HG02981 (cell line): ENCODE data around the gene ATP12A.

Source experiments
- ATAC-seq: cut with Tn5 transposase; IDR thresholded peaks from one replicate; pipeline ENCODE4 v1.9.1; 2021; ENCODE audit warnings: mild to moderate bottlenecking, moderate library complexity; ENCODE audit not compliant: unreplicated experiment

ATP12A gene

DNA sequence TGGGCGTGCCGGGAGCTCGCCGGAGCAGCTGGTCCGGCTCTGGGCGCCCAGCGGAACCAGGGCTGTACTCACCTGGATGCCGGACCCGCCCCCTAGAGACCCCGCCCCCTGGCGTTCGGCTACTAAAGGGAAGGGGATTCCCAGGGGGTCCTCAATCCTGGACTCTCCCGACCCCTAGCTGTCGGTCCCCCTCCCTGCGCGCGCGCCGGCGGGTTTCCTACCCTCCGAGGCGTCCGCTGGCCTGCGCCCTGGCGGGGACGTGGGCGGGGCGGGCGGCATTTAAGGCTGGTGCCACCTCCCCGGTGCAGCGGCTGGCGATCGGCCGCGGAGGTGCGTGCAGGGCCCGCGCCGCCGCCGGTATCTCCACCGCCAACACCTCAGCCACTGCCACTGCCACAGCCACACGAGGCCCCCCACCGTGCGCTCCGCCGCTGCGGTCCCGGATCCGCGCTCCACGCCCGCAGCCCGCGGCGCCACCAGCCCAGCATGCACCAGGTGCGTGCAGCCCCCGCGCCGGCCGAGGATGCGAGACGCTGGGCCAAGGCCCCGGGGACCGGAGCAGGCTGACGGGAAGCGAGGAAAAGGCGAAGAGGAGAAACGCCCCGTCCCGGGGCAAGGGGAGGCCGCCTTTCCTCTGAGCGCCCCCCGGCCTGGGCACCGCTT, at the start of gene ATP12A:
ATP12A (plus strand) TSS at position 151 of the 663 bp plus-strand sequence; CDS start at position 487, 336 bp downstream.
- no peak for ATAC-seq

- no peak for ATAC-seq
These were observed 49.2 kb upstream of the ATP12A start for GRCh38 chr13:24630851-24631620.

GRCh38 chr13:24631922-24632321, 48.3 kb upstream of the ATP12A start:
- ATAC-seq: no peak

DNA sequence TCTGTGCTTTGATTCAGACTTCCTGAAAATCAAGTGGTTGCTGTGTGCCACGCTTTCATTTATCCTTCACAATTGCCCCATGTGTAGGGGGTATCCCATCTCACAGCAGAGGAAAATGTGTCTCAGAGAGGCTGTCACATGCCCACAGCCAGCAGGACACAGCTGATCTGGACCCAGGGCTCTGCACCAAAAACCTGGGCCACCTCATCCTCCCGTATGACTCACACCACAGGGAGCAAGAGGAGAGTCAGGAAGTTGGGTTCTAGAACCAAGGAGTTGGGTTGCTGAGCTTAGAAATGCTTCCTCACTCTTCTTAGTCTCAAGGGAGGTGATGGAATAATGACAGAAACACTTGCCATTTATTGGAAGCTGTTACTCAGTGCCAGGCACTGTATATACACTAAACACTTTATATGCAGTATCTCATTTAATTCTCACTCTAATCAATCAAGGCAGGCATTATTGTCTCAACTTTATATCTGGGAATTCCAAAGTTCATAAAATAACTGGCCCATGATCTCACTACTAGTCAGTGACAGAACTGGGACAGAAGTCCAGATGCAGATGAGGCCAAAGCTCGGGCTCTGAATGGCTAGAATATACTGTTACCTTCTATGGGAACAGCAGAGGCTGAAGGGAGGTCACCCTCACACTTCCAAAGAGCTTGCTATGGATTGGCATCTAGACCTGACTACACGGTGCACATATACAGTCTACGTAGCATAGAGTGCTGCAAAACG, 47.7 kb upstream of the ATP12A start:
- no peak for ATAC-seq

DNA sequence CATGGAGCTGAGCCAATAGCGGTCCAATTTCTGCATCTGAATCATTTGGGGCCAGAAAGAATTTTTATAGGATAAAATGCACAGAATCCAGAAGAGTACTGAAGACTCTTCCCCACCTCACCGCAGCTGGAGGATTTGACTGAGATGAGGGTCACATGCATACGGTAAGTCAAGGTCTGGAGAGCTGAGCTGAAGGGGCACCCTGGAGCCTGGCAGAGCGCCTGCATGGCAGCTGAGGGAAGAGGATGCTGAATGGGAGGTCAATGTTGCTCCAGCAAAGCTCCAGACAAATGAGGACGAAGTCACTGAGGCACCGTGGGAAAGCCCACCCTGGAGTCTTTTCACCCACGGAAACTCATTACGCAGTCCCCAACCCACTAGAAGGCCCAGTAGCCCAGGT, 43.4 kb upstream of the ATP12A start:
- ATAC-seq: no peak

DNA sequence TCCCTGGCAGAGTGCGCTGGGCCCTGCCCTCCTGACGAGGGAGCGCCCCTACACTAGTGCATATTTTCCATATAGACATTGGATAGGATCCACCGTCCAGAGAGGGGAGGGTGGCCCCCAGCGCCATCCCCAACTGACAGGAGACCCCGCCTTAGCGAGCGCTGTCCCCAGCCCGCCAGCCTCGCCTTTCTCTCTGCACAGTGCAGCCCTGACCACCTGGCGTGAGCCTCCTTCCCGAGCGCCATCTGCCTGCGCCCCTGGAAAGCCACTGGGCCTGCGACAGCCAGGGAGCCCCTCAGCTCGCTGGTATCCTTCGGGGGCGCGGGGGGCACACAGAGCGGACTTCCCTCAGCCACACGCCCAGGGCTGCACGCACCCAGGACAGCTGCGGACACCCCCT, 42.1 kb upstream of the ATP12A start:
- ATAC-seq: no peak

GRCh38 chr13:24640752-24641151, 39.5 kb upstream of the ATP12A start:
- no peak for ATAC-seq

GRCh38 chr13:24642219-24642618, 38.0 kb upstream of the ATP12A start:
- ATAC-seq: no peak

- no peak for ATAC-seq
These were observed 36.2 kb upstream of the ATP12A start for GRCh38 chr13:24644036-24644435.

- ATAC-seq: no peak
These were observed 31.9 kb upstream of the ATP12A start for GRCh38 chr13:24648271-24648670.

DNA sequence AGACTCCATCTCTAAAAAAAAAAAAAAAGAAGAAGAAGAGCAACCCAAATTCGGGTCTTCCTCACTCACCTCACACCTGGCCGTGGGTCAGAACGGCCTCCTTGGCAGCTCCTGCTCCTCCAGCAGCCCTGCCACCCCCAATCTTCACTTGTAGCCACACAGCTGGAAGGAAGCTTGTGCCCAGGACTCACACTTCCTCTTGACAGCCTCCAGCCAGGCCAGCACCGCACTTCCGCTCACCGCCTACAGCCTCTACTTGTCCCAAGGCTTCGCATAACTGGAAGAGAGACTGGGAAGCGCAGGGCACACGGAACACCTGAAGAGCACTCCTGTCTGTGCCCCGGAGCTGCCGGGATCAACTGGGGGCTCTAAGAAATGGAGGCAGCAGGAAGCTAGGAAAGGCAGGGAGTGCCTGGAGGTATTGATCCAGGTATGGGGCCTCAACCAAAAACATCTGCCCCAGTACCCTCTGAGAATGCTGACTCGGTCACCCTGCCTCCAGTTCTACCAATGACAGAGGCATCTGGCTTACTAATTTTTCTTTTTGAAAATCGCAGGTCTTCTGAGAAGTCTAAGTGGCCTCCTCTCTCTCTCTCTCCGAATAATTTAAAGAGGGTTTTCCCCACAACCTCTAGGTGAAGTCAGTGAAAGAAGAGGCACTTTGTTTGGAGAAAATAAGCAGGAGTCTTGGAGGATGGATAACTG, 31.1 kb upstream of the ATP12A start:
- no peak for ATAC-seq

GRCh38 chr13:24649688-24650043, 30.5 kb upstream of the ATP12A start:
- no peak for ATAC-seq

DNA sequence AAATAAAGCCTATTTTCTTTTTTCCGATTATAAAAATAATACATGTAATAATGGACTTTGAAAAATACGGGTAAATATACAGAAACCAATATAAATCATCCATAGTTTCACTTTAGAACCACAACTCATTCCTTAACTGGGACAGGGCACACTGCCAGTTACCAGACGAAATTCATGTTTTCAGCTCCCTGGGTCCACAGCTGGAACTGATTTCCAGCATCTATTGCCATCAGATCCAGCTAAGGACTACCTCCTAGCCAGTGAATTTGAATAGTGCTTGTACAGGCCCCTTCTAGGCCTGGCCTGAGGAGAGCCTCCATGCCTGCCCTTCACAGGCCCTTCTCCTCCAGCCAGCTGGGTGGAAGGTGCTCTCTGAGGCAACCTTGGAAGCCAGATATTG, 30.0 kb upstream of the ATP12A start:
- no peak for ATAC-seq

DNA sequence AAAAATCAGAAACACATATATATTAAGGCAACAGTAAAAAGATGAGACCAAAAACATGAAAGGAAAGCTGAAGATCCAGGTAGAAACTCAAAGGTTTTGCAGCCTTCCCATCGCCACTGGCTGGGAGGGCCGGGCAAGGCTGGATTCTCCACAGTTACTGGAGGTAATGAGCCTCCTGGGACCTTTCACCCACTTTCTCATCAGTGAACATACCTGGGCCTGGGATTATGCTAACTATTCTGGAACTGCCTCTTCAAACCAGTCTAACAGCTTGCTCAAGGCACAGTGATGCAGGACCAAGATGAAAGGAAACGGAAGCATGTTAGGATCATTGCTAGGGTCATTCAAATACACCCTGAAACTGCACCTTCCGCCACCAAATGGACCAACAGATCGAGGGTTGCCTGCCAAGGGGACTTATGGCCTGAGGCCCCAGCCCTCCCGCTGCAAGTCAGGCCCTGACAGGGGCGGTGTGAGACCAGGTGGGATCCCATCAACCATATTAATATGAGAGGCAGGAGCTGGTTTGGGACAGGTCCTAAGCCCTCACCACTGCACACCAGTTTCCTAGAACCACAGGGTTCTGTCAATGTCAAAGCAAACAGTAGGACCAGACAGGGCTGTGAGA, 28.4 kb upstream of the ATP12A start:
- ATAC-seq: no peak

DNA sequence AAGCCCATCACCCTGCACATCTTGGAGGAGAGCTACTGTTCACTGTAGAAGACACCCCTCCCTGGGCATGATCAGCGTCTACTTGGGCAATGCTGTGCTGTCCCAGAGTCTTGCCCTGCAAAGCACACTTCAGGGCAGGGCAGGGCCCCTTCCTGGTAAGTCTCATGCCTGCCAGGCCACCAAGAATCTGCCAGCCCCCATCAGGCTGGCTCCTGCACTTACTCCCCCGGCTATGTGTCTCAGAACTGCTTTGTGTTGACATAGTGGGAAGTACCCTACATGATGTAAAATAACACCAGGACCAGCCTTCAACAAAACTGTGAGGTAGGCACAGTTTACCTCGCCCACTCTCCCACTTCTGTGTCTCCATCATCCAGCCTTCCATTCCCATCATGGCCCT, 27.8 kb upstream of the ATP12A start:
- ATAC-seq: no peak

GRCh38 chr13:24654741-24655140, 25.5 kb upstream of the ATP12A start:
- no peak for ATAC-seq

GRCh38 chr13:24659239-24659638, 21.0 kb upstream of the ATP12A start:
- ATAC-seq: no peak

GRCh38 chr13:24660023-24660741, 20.0 kb upstream of the ATP12A start:
- ATAC-seq: no peak

DNA sequence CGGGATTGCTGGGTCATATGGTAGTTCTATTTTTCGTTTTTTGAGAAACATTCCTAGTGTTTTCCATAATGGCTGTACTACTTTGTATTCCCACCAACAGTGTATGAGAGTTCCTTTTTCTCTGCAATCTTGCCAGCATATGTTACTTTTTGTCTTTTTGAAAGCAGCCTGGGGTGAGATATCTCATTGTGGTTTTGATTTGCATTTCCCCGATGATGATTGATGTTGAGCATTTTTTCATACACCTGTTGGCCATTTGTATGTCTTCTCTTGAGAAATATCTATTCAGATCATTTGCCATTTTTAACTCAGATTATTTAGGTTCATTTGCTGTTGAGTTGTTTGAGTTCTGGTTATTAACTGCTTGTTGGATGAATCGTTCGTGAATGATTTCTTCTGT, 18.5 kb upstream of the ATP12A start:
- ATAC-seq: no peak
